ENCODE results near the gene PHLPP1. TPM values are rescaled to one million over a fixed set of nuclear protein-coding genes. Genes with fewer than 3 reads are reported as not detected.
"Not testable (repeated sequence)": the region's sequence is repeated elsewhere in the genome, so short reads cannot be mapped to it uniquely, and the experiment has no call there.

PHLPP1 gene
- total and polyA plus RNA-seq, 9 donors, result 6.3 to 11.3 (median 9.8) TPM

DNA sequence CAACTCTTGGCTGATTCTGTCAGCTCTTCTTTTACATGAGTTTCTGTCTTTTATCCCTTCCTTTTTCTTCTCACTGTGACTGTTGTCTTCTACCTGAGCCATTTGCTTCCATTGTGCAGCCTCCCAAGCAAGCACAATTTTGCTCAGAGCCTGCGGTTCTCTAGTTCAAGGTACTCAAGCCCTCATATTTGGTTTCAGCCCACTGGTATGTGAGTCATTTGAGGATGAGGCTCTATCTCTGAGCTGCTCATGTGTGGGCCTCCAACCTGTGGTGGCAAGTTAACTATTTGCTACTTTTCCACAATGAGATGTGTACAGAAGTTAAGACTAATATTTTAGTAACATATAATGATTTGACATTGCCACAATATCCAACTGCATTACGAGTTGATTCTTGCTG is 183.0 kb downstream of the PHLPP1 start:
- no peaks in the 10 kb centered on the region for H3K27me3 ChIP-seq (ENCODE audit: control insufficient read depth, insufficient read depth, low read length)
- no peaks in the 10 kb centered on the region for H3K4me1 ChIP-seq (ENCODE audit: control insufficient read depth, insufficient read depth, low read length)
- no peak overlapping the region for H3K4me3 ChIP-seq (ENCODE audit: low read length)
- H3K36me3 ChIP-seq (ENCODE audit: control insufficient read depth, insufficient read depth, low read length), result peaks cover 17% of the 10 kb centered on the region
- no peak for DNase-seq
- no peaks in the 10 kb centered on the region for H3K9me3 ChIP-seq (replicated peaks; ENCODE audit: control insufficient read depth, low read depth, low read length)
- H3K27ac ChIP-seq (ENCODE audit: low read length), result no peak overlapping the region
- WGBS (ENCODE audit: insufficient coverage), result no CpG with 5 or more reads among the region's 2 CpGs

- Histone ChIP-seq H3K36me3 (ENCODE audit: control insufficient read depth, insufficient read depth, low read length) (peaks cover 19% of the 10 kb centered on the region), H3K9me3 (replicated peaks; ENCODE audit: control insufficient read depth, low read depth, low read length) (no peaks in the 10 kb centered on the region), H3K27me3 (ENCODE audit: control insufficient read depth, insufficient read depth, low read length) (no peaks in the 10 kb centered on the region), H3K4me3 (ENCODE audit: low read length) (no peak overlapping the region), H3K27ac (ENCODE audit: low read length) (no peak overlapping the region), H3K4me1 (ENCODE audit: control insufficient read depth, insufficient read depth, low read length) (no peaks in the 10 kb centered on the region)
- no peak for DNase-seq
- 90% methylated on average over 1 of the region's 5 CpGs for WGBS (ENCODE audit: insufficient coverage)
Measured at GRCh38 chr18:62899534-62899933, 184.2 kb downstream of the PHLPP1 start.

DNA sequence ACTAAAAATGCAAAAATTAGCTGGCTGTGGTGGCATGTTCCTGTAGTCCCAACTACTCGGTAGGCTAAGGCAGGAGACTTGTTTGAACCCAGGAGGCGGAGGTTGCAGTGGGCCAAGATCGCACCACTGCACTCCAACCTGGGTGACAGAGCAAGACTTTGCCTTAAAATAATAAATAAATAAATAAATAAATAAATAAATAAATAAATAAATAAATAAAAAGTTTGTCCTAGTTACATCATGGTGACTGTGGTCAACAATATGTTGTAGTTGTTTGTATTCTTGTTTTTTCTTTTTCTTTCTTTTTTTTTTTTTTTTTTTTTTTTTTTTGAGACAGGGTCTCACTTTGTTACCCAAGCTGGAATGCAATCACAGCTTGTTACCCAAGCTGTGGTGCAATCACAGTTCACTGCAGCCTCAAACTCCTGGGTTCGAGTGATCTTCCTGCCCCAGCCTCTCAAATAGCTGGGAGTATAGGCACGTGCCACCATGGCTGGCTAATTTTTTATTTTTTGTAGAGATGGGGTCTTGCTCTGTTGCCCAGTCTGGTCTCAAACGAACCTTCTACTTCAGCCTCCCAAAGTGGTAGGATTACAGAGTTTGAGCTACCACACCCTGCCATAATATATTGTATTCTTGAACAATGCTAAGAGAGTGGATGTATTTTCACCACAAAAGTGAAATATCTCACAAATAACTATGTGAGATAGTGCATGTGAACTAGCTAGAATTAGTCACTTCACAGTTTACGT is 185.0 kb downstream of the PHLPP1 start:
- Histone ChIP-seq H3K4me1 (ENCODE audit: control insufficient read depth, insufficient read depth, low read length) (no peaks in the 10 kb centered on the region), H3K27me3 (ENCODE audit: control insufficient read depth, insufficient read depth, low read length) (no peaks in the 10 kb centered on the region), H3K27ac (ENCODE audit: low read length) (no peak overlapping the region), H3K4me3 (ENCODE audit: low read length) (no peak overlapping the region), H3K36me3 (ENCODE audit: control insufficient read depth, insufficient read depth, low read length) (peaks cover 19% of the 10 kb centered on the region), H3K9me3 (replicated peaks; ENCODE audit: control insufficient read depth, low read depth, low read length) (no peaks in the 10 kb centered on the region)
- WGBS (ENCODE audit: insufficient coverage), result no CpG with 5 or more reads among the region's 7 CpGs
- DNase-seq, result no peak

DNA sequence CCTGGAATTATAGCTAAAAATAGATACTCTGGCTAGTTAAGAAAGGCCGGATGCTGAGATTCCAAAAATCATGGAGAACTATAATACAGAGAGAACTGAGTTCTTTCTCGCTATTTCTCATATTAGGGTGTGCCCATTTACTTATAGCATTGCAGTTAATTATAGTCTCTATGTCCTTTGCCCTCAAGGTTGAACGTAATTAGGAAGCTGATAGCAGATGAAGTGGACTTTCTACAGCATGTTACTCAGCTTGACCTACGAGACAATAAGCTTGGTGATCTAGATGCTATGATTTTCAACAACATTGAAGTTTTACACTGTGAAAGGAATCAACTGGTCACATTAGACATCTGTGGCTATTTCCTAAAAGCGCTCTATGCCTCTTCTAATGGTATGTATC is 187.4 kb downstream of the PHLPP1 start:
- no peaks in the 10 kb centered on the region for H3K4me1 ChIP-seq (ENCODE audit: control insufficient read depth, insufficient read depth, low read length)
- no CpG with 5 or more reads among the region's 5 CpGs for WGBS (ENCODE audit: insufficient coverage)
- no peak overlapping the region for H3K27ac ChIP-seq (ENCODE audit: low read length)
- DNase-seq, result no peak
- peaks cover 16% of the 10 kb centered on the region for H3K36me3 ChIP-seq (ENCODE audit: control insufficient read depth, insufficient read depth, low read length)
- H3K4me3 ChIP-seq (ENCODE audit: low read length), result no peak overlapping the region
- no peaks in the 10 kb centered on the region for H3K27me3 ChIP-seq (ENCODE audit: control insufficient read depth, insufficient read depth, low read length)
- H3K9me3 ChIP-seq (replicated peaks; ENCODE audit: control insufficient read depth, low read depth, low read length), result no peaks in the 10 kb centered on the region

GRCh38 chr18:62904396-62905285 is 189.3 kb downstream of the PHLPP1 start:
- Histone ChIP-seq H3K4me1 (ENCODE audit: control insufficient read depth, insufficient read depth, low read length) (no peaks in the 10 kb centered on the region), H3K9me3 (replicated peaks; ENCODE audit: control insufficient read depth, low read depth, low read length) (no peaks in the 10 kb centered on the region), H3K4me3 (ENCODE audit: low read length) (no peak overlapping the region), H3K27me3 (ENCODE audit: control insufficient read depth, insufficient read depth, low read length) (no peaks in the 10 kb centered on the region), H3K27ac (ENCODE audit: low read length) (no peak overlapping the region), H3K36me3 (ENCODE audit: control insufficient read depth, insufficient read depth, low read length) (peaks cover 6% of the 10 kb centered on the region)
- DNase-seq, result no peak
- WGBS (ENCODE audit: insufficient coverage), result no CpG with 5 or more reads among the region's 2 CpGs

DNA sequence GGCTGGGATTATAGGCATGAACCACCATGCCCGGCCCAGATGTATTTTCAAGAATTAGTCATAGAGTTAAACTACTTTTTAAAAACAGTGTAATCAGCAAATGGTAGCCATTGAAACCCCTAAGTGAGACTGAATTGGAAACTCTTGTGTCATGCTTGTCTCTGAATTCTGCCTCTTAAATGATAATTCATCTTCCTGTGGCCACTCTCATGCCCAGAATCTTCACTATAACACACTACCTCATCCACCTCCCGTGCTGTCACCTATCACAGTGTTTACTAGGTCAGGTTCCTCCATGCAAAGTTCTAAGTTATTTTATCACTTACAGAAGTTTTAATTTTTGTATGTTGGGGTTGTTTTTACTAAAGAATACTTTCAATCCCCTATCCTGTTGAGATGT is 197.5 kb downstream of the PHLPP1 start:
- no peak overlapping the region for H3K4me3 ChIP-seq (ENCODE audit: low read length)
- H3K4me1 ChIP-seq (ENCODE audit: control insufficient read depth, insufficient read depth, low read length), result no peaks in the 10 kb centered on the region
- no peaks in the 10 kb centered on the region for H3K9me3 ChIP-seq (replicated peaks; ENCODE audit: control insufficient read depth, low read depth, low read length)
- H3K27me3 ChIP-seq (ENCODE audit: control insufficient read depth, insufficient read depth, low read length), result no peaks in the 10 kb centered on the region
- H3K36me3 ChIP-seq (ENCODE audit: control insufficient read depth, insufficient read depth, low read length), result peaks cover 2% of the 10 kb centered on the region
- no CpG with 5 or more reads among the region's 2 CpGs for WGBS (ENCODE audit: insufficient coverage)
- no peak for DNase-seq
- no peak overlapping the region for H3K27ac ChIP-seq (ENCODE audit: low read length)

- H3K4me3 ChIP-seq (ENCODE audit: low read length); H3K27ac ChIP-seq (ENCODE audit: low read length); DNase-seq; H3K27me3 ChIP-seq (ENCODE audit: control insufficient read depth, insufficient read depth, low read length); H3K4me1 ChIP-seq (ENCODE audit: control insufficient read depth, insufficient read depth, low read length); H3K36me3 ChIP-seq (ENCODE audit: control insufficient read depth, insufficient read depth, low read length); H3K9me3 ChIP-seq (replicated peaks; ENCODE audit: control insufficient read depth, low read depth, low read length): not testable (repeated sequence)
- 96% methylated on average over 4 of the region's 7 CpGs for WGBS (ENCODE audit: insufficient coverage)
Measured at GRCh38 chr18:62913824-62914223, 198.5 kb downstream of the PHLPP1 start.

DNA sequence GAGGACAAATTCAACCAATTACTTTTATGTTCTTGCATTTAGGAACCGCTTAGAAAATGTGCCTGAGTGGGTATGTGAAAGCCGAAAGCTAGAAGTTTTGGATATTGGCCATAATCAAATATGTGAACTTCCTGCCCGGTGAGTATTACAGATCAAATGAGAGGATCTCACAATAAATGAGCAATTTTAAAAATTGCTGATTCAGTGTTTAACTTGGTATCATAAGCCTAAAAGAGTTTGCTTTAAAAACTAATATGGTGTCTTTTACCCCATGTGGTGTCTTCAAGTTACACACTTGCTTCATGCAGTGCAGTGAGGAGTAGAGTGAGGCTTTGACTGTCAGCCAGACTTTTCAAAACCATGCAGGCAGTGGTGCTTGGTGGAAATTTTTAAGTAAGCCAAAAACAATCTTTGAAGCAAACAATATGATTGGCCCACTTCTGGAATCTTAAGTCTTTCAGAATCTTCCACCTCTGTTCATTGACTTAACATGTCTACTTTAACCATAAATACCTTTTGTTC is 199.6 kb downstream of the PHLPP1 start:
- H3K4me3 ChIP-seq (ENCODE audit: low read length), result no peak overlapping the region
- WGBS (ENCODE audit: insufficient coverage), result no CpG with 5 or more reads among the region's 3 CpGs
- H3K4me1 ChIP-seq (ENCODE audit: control insufficient read depth, insufficient read depth, low read length), result no peaks in the 10 kb centered on the region
- DNase-seq, result no peak
- H3K27me3 ChIP-seq (ENCODE audit: control insufficient read depth, insufficient read depth, low read length), result no peaks in the 10 kb centered on the region
- no peak overlapping the region for H3K27ac ChIP-seq (ENCODE audit: low read length)
- no peaks in the 10 kb centered on the region for H3K9me3 ChIP-seq (replicated peaks; ENCODE audit: control insufficient read depth, low read depth, low read length)
- H3K36me3 ChIP-seq (ENCODE audit: control insufficient read depth, insufficient read depth, low read length), result peaks cover 2% of the 10 kb centered on the region

- no peak overlapping the region for H3K27ac ChIP-seq (ENCODE audit: low read length)
- DNase-seq, result no peak
- no peaks in the 10 kb centered on the region for H3K4me1 ChIP-seq (ENCODE audit: control insufficient read depth, insufficient read depth, low read length)
- H3K36me3 ChIP-seq (ENCODE audit: control insufficient read depth, insufficient read depth, low read length), result peaks cover 2% of the 10 kb centered on the region
- H3K4me3 ChIP-seq (ENCODE audit: low read length), result no peak overlapping the region
- H3K27me3 ChIP-seq (ENCODE audit: control insufficient read depth, insufficient read depth, low read length), result no peaks in the 10 kb centered on the region
- no peaks in the 10 kb centered on the region for H3K9me3 ChIP-seq (replicated peaks; ENCODE audit: control insufficient read depth, low read depth, low read length)
Measured at GRCh38 chr18:62918361-62918760, 203.0 kb downstream of the PHLPP1 start.

GRCh38 chr18:62919109-62919838 is 203.9 kb downstream of the PHLPP1 start:
- peaks cover 2% of the 10 kb centered on the region for H3K36me3 ChIP-seq (ENCODE audit: control insufficient read depth, insufficient read depth, low read length)
- no peaks in the 10 kb centered on the region for H3K27me3 ChIP-seq (ENCODE audit: control insufficient read depth, insufficient read depth, low read length)
- no peaks in the 10 kb centered on the region for H3K4me1 ChIP-seq (ENCODE audit: control insufficient read depth, insufficient read depth, low read length)
- no peaks in the 10 kb centered on the region for H3K9me3 ChIP-seq (replicated peaks; ENCODE audit: control insufficient read depth, low read depth, low read length)
- DNase-seq, result no peak
- WGBS (ENCODE audit: insufficient coverage), result no CpG with 5 or more reads among the region's 2 CpGs
- no peak overlapping the region for H3K27ac ChIP-seq (ENCODE audit: low read length)
- no peak overlapping the region for H3K4me3 ChIP-seq (ENCODE audit: low read length)
